Osteoblast (primary cell): Measurements from ENCODE around the gene DNASE1L3. TPM values are rescaled to one million over a fixed set of nuclear protein-coding genes. Genes with fewer than 3 reads are reported as not detected.

Source experiments
- DNase-seq: peaks from one replicate; pipeline ENCODE4 v3.0.0; 2011; ENCODE audit warnings: low spot score, mixed read lengths; ENCODE audit not compliant: insufficient read length; ENCODE audit errors: missing footprints
- H2AFZ ChIP-seq: 2 replicates; pipeline ENCODE4 v1.6.0; 2011; ENCODE audit warnings: mild to moderate bottlenecking, low read length
- H3K27ac ChIP-seq: 2 replicates; pipeline ENCODE4 v1.5.1; 2011; ENCODE audit warnings: mild to moderate bottlenecking, low read depth, low read length, moderate library complexity
- H3K27me3 ChIP-seq: 2 replicates; pipeline ENCODE4 v1.6.0; 2012; ENCODE audit warnings: mild to moderate bottlenecking, control low read depth, inconsistent platforms, low read length, moderate library complexity; ENCODE audit not compliant: insufficient read depth
- H3K36me3 ChIP-seq: 2 replicates; pipeline ENCODE4 v1.5.1; 2011; ENCODE audit warnings: mild to moderate bottlenecking, low read length, control low read depth, moderate library complexity; ENCODE audit not compliant: insufficient read depth
- H3K4me1 ChIP-seq: 2 replicates; pipeline ENCODE4 v1.5.1; 2011; ENCODE audit warnings: mild to moderate bottlenecking, low read length, control low read depth, moderate library complexity; ENCODE audit not compliant: insufficient read depth
- H3K4me2 ChIP-seq: 2 replicates; pipeline ENCODE4 v1.6.0; 2011; ENCODE audit warnings: mild to moderate bottlenecking, low read length; ENCODE audit not compliant: insufficient read depth
- H3K4me3 ChIP-seq: fragments of 200-600 bp; sonication (generic); 3 replicates; pipeline ENCODE4 v1.5.1; 2012; ENCODE audit warnings: mild to moderate bottlenecking, low read length, inconsistent platforms; ENCODE audit not compliant: insufficient read depth
- H3K79me2 ChIP-seq: 2 replicates; pipeline ENCODE4 v1.6.0; 2012; ENCODE audit warnings: mild to moderate bottlenecking, low read length, control low read depth, inconsistent platforms; ENCODE audit not compliant: insufficient read depth
- H3K9me3 ChIP-seq: 2 replicates; pipeline ENCODE4 v1.5.1; 2011; ENCODE audit warnings: low read depth, low read length, control low read depth
- H4K20me1 ChIP-seq: 2 replicates; pipeline ENCODE4 v1.6.0; 2012; ENCODE audit warnings: mild to moderate bottlenecking, low read length, control low read depth; ENCODE audit not compliant: insufficient read depth
- total RNA-seq: library from RNA; depleted of rRNA; stranded (reverse); fragments of >200 nt; gene quantifications from 2 replicates; pipeline ENCODE4 v1.2.3, GENCODE V29; 2012
- TF ChIP-seq, protein P1 (sequence below): IDR thresholded peaks from 2 replicates; pipeline ENCODE4 v1.5.1; 2011; ENCODE audit warnings: mild to moderate bottlenecking, low read depth, low read length, moderate library complexity; ENCODE audit errors: extremely low read depth

Gene DNASE1L3
- total RNA-seq, 1 donor = not detected

DNA sequence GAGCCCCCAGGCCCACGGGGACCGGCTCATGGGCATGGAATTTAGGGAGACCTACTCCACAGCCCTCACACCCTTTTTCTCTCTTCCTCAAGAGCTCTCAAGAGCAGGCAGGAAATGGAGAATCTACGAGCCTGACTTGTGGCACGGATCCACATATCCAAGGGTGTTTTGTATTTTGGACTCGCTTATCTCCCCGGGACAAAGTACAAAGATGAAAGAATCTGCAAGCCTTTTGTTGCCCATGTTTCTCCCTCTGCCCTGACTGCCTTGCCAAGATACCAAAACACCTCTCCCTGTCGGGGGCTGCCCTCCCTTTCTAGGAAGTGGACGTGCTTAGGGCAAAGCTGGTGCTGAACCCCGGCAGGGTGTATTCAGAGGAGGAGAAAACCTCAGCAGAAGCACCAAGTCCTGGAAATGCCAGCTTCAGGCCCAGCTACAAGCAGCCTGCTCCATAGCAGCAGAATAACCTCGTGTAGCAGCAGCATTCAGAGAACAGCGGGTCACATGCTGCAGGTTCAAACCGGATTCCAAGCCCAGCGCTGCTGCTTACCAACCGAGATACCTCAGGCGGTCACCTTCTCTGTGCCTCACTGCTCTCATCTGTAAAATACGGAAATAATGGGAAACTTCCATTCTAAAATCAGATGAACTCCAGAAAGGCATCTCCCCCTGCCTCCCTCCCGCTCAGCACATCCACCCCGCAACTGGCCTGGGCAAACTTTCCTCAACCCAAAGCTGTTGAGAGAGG lies 35.2 kb downstream of the DNASE1L3 start:
- no peak overlapping the region for H3K27ac ChIP-seq
- no peak overlapping the region for H2AFZ ChIP-seq
- peak; percentile 48 for DNase-seq

GRCh38 chr3:58175187-58175436 lies 35.7 kb downstream of the DNASE1L3 start:
- Histone ChIP-seq H3K4me1 (peaks cover 15% of the 10 kb centered on the region), H3K27ac (no peak overlapping the region), H3K27me3 (no peaks in the 10 kb centered on the region), H2AFZ (no peak overlapping the region), H3K4me3 (no peak overlapping the region), H3K9me3 (no peaks in the 10 kb centered on the region), H4K20me1 (peaks cover 6% of the 10 kb centered on the region), H3K79me2 (no peaks in the 10 kb centered on the region), H3K4me2 (peak overlapping the region; percentile 3), H3K36me3 (peaks cover 20% of the 10 kb centered on the region)
- peak; percentile 25 for DNase-seq
- TF ChIP-seq, protein P1, sequence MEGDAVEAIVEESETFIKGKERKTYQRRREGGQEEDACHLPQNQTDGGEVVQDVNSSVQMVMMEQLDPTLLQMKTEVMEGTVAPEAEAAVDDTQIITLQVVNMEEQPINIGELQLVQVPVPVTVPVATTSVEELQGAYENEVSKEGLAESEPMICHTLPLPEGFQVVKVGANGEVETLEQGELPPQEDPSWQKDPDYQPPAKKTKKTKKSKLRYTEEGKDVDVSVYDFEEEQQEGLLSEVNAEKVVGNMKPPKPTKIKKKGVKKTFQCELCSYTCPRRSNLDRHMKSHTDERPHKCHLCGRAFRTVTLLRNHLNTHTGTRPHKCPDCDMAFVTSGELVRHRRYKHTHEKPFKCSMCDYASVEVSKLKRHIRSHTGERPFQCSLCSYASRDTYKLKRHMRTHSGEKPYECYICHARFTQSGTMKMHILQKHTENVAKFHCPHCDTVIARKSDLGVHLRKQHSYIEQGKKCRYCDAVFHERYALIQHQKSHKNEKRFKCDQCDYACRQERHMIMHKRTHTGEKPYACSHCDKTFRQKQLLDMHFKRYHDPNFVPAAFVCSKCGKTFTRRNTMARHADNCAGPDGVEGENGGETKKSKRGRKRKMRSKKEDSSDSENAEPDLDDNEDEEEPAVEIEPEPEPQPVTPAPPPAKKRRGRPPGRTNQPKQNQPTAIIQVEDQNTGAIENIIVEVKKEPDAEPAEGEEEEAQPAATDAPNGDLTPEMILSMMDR = no peak

More for the DNA sequence above, 35.2 kb downstream of the DNASE1L3 start:
- Histone ChIP-seq H3K9me3 (no peaks in the 10 kb centered on the region), H3K36me3 (peaks cover 15% of the 10 kb centered on the region), H3K4me1 (peaks cover 15% of the 10 kb centered on the region), H3K27me3 (no peaks in the 10 kb centered on the region), H3K79me2 (no peaks in the 10 kb centered on the region), H3K4me2 (peak overlapping the region; percentile 3), H3K4me3 (peak overlapping the region; percentile 28), H4K20me1 (peaks cover 2% of the 10 kb centered on the region)
- TF ChIP-seq, protein P1 = no peak

- Histone ChIP-seq H3K4me1 (peaks cover 15% of the 10 kb centered on the region), H3K9me3 (no peaks in the 10 kb centered on the region), H3K27ac (no peak overlapping the region), H3K36me3 (peaks cover 32% of the 10 kb centered on the region), H3K4me2 (no peak overlapping the region), H3K27me3 (no peaks in the 10 kb centered on the region), H3K4me3 (no peak overlapping the region), H4K20me1 (peaks cover 6% of the 10 kb centered on the region), H3K79me2 (no peaks in the 10 kb centered on the region), H2AFZ (no peak overlapping the region)
- DNase-seq = peak; percentile 59
- TF ChIP-seq, protein P1 = no peak
Observed at GRCh38 chr3:58173669-58174398, 36.9 kb downstream of the DNASE1L3 start.

GRCh38 chr3:58173029-58173668 lies 37.6 kb downstream of the DNASE1L3 start:
- Histone ChIP-seq H3K27me3 (no peaks in the 10 kb centered on the region), H2AFZ (no peak overlapping the region), H3K27ac (no peak overlapping the region), H3K79me2 (no peaks in the 10 kb centered on the region), H3K9me3 (no peaks in the 10 kb centered on the region), H3K36me3 (peaks cover 39% of the 10 kb centered on the region), H3K4me3 (no peak overlapping the region), H3K4me1 (peaks cover 14% of the 10 kb centered on the region), H3K4me2 (no peak overlapping the region), H4K20me1 (peaks cover 6% of the 10 kb centered on the region)
- peak; percentile 9 for DNase-seq
- TF ChIP-seq, protein P1 = no peak
